ENCODE results near the gene TP53RK. TPM values are rescaled to one million over a fixed set of nuclear protein-coding genes. Genes with fewer than 3 reads are reported as not detected.

Gene TP53RK
- total RNA-seq (2014; rRNA removed; shearing (Covaris generic)) (24.3 and 26.0 TPM in 2 replicates), polyA plus RNA-seq (2016; fragmentation: Nextera tagmentation; extraction: Ambion mirVana) (23.1 and 24.2 TPM in 2 replicates)
- long read RNA-seq, transcript TP53RK-202 (2 exons, 3,515 nt): major isoform, 19 of 21 reads
- long read RNA-seq, partial matches to known transcripts: 0 of 21 reads
- long read RNA-seq, other reads (novel, unspliced or antisense): 0 of 21 reads

- Histone ChIP-seq H3K9me2 (ENCODE audit: insufficient read depth) (no peaks in the 10 kb centered on the region), H3K36me3 (ENCODE audit: insufficient read depth) (peaks cover 9% of the 10 kb centered on the region), H3K27ac (ENCODE audit: low read depth) (peak within 1 kb of the TSS; percentile 89), H4K20me1 (replicated peaks; ENCODE audit: insufficient read depth) (no peaks in the 10 kb centered on the region), H3K4me3 (peak within 1 kb of the TSS; percentile 73), H3K4me1 (ENCODE audit: insufficient read depth) (peaks cover 14% of the 10 kb centered on the region; the same call in 1 of the 2 replicates), H3K27me3 (ENCODE audit: insufficient read depth) (no peaks in the 10 kb centered on the region), H3F3A (replicated peaks; ENCODE audit: low read depth) (no peaks in the 10 kb centered on the region; the same call in 1 of the 2 replicates), H2AFZ (peak within 1 kb of the TSS; percentile 26; the same call in 1 of the 2 replicates), H3K79me2 (replicated peaks; ENCODE audit: insufficient read depth) (peaks cover 40% of the 10 kb centered on the region), H3K4me2 (peak within 1 kb of the TSS; percentile 81)
- H3K27me3 Mint-ChIP-seq (ENCODE audit: insufficient read depth, low read depth, poor library complexity): peaks cover 10% of the 10 kb centered on the region
- ATAC-seq (peak; percentile 94), DNase-seq (ENCODE audit: low spot score) (peak; percentile 100)
- peaks cover 17% of the 10 kb centered on the region for H3K4me1 Mint-ChIP-seq
- peaks cover 29% of the 10 kb centered on the region for H3K36me3 Mint-ChIP-seq (ENCODE audit: low read depth)
- peak within 1 kb of the TSS; percentile 92 for H3K4me3 Mint-ChIP-seq
- peaks cover 3% of the 10 kb centered on the region; the same call in 2 of the 3 replicates for H3K9me3 Mint-ChIP-seq
- H3K27ac Mint-ChIP-seq: peak within 1 kb of the TSS; percentile 94
- TF ChIP-seq NANOG (IDR thresholded peaks at IDR 0.05; ENCODE audit: borderline replicate concordance) (no peak), ZNF462 (CRISPR knock-in tag; IDR thresholded peaks at IDR 0.05) (no peak), POLR2AphosphoS5 (IDR thresholded peaks at IDR 0.05; ENCODE audit: low read depth) (peak; percentile 67)
These were observed at the start of gene TP53RK for GRCh38 chr20:46689082-46689753. Gene TP53RK (minus strand): TSS chr20:46689444. CDS start chr20:46689414, 30 bp downstream.

GRCh38 chr20:46735436-46735835, 46.2 kb upstream of the TP53RK start:
- H3K36me3 Mint-ChIP-seq (ENCODE audit: low read depth): peaks cover 9% of the 10 kb centered on the region; the same call in 1 of the 3 replicates

More at GRCh38 chr20:46735436-46735835, 46.2 kb upstream of the TP53RK start:
- no peaks in the 10 kb centered on the region for H3K79me2 ChIP-seq (replicated peaks; ENCODE audit: insufficient read depth)
- TF ChIP-seq EZH2 (IDR thresholded peaks at IDR 0.05; ENCODE audit: low read depth, unreplicated experiment): no peak
- no peak for TF ChIP-seq POLR2AphosphoS5 (IDR thresholded peaks at IDR 0.05; ENCODE audit: low read depth)
- TF ChIP-seq CTCF (conservative IDR thresholded peaks at IDR 0.05; ENCODE audit: low read depth in 2 of 2): no peak
- no peak overlapping the region for H3K4me2 ChIP-seq
- ATAC-seq (no peak), DNase-seq (ENCODE audit: low spot score) (no peak)
- H4K20me1 ChIP-seq (replicated peaks; ENCODE audit: insufficient read depth): no peaks in the 10 kb centered on the region; the same call in 1 of the 2 replicates
- no peak overlapping the region for H3K4me3 ChIP-seq
- Mint-ChIP-seq H3K4me1 (no peaks in the 10 kb centered on the region), H3K4me3 (no peak overlapping the region), H3K9me3 (no peaks in the 10 kb centered on the region; the same call in 2 of the 3 replicates), H3K27me3 (ENCODE audit: insufficient read depth, low read depth, poor library complexity) (peaks cover 3% of the 10 kb centered on the region), H3K27ac (no peak overlapping the region)
- H3F3A ChIP-seq (replicated peaks; ENCODE audit: low read depth): no peaks in the 10 kb centered on the region
- H3K9me2 ChIP-seq (ENCODE audit: insufficient read depth): no peaks in the 10 kb centered on the region
- H3K4me1 ChIP-seq (ENCODE audit: insufficient read depth): no peaks in the 10 kb centered on the region
- no peak overlapping the region for H3K27ac ChIP-seq (ENCODE audit: low read depth)
- H3K27me3 ChIP-seq (ENCODE audit: insufficient read depth): no peaks in the 10 kb centered on the region
- no peaks in the 10 kb centered on the region for H3K36me3 ChIP-seq (ENCODE audit: insufficient read depth)
- no peak overlapping the region for H2AFZ ChIP-seq
